Stimulated activated effector memory CD8-positive, alpha-beta T cell treated with anti-CD3 and anti-CD28 coated beads, Interleukin-12 subunit alpha, Interleukin-12 subunit beta, amount 100 ng/mL, for 72 hours (primary cell): ENCODE results near the gene NCKAP5.

ENCODE experiments used
- ATAC-seq: fragments of 150-1000 bp; cut with Tn5 transposase; 2 replicates; pipeline ENCODE4 v1.10.0; 2021
- DNase-seq, 2 donors: peaks; one replicate each; pipeline ENCODE4 v3.0.0; 2021 to 2022; ENCODE audit warnings: low spot score in 2 of 2
- H3K27ac Mint-ChIP-seq: one replicate; pipeline ENCODE4 v1.8.0; 2022; ENCODE audit warnings: mild to moderate bottlenecking, mixed read lengths
- H3K36me3 Mint-ChIP-seq: one replicate; pipeline ENCODE4 v1.8.0; 2022; ENCODE audit warnings: mild to moderate bottlenecking, mixed read lengths
- H3K4me1 Mint-ChIP-seq: one replicate; pipeline ENCODE4 v1.8.0; 2022; ENCODE audit warnings: mixed read lengths
- H3K4me3 Mint-ChIP-seq: one replicate; pipeline ENCODE4 v1.8.0; 2022; ENCODE audit warnings: mild to moderate bottlenecking, mixed read lengths
- H3K9me3 Mint-ChIP-seq: one replicate; pipeline ENCODE4 v1.8.0; 2022; ENCODE audit warnings: mixed read lengths

The NCKAP5 gene

DNA sequence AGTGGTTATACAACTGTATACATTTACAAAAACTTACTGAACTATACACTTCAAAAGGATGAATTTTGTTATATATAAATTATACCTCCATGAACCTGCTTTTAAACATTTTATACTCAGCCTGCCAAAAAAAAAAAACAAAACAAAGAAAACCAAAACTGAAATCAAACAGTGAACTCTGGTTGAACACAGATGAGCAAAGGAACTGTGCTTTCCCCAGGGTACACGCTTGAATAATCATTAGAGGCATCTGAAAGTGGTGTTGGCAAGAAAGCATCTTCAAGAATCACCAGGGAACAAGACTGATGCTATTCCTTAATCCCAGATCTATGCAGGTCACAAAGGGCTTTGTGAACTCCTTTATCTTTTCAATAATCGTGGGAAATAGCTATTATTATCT lies 821.2 kb downstream of the NCKAP5 start:
- peaks cover 13% of the 10 kb centered on the region for H3K9me3 Mint-ChIP-seq
- no peaks in the 10 kb centered on the region for H3K36me3 Mint-ChIP-seq
- DNase-seq (no peak), ATAC-seq (no peak)
- H3K4me1 Mint-ChIP-seq, result no peaks in the 10 kb centered on the region
- no peak overlapping the region for H3K4me3 Mint-ChIP-seq
- no peak overlapping the region for H3K27ac Mint-ChIP-seq

DNA sequence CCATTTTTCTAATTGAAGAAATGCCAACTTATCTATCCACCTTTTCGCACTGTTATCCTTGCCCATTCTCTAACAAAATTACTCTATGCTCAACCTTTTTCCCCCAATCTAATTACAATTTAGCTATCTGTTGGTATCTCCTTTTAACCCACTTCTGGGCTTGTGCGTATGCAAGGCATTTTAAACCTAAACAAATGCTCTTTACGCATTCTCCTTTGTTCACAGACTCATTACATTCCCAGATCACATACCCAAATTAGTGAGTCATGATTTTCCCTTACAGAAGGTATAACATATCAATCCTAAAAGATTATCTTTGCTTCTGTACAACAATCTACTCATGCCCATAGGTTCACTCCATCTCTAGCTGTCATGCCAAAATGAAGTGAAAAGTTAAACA lies 826.5 kb downstream of the NCKAP5 start:
- DNase-seq, result no peak
- ATAC-seq, result no peak
- Mint-ChIP-seq H3K27ac (no peak overlapping the region), H3K4me1 (no peaks in the 10 kb centered on the region), H3K4me3 (no peak overlapping the region), H3K9me3 (peaks cover 14% of the 10 kb centered on the region), H3K36me3 (no peaks in the 10 kb centered on the region)

DNA sequence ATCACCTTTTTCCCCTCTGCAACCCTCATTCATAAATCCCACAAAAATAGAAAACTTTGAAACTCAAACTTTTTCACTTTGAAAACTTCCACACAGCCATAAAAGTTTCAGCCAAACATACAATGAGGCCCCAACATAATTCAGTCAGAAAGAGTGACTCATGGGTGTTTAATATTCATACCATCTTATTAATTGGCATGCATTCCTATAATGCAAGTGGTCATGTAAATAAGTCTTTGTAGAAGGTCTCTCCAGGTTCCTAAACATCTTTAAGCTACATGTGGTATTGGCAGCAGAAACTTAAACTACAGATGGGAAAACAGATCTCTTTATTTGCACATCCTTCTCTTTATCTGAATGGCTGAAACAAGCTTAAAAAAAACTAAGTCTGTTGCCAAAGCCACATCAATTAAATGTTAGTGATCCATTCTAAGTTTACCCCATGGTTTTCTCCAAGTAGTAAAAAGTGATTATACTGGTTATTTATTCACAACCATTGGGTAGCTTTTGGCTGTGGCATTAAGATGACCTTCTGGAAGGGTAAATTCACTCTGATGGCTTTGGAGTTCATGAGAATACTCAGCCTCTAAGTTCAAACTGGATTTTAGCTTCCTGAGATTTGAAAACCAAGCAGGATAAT lies 828.1 kb downstream of the NCKAP5 start:
- ATAC-seq, result no peak
- Mint-ChIP-seq H3K27ac (no peak overlapping the region), H3K36me3 (no peaks in the 10 kb centered on the region), H3K9me3 (peaks cover 17% of the 10 kb centered on the region), H3K4me1 (no peaks in the 10 kb centered on the region), H3K4me3 (no peak overlapping the region)
- DNase-seq, result no peak

DNA sequence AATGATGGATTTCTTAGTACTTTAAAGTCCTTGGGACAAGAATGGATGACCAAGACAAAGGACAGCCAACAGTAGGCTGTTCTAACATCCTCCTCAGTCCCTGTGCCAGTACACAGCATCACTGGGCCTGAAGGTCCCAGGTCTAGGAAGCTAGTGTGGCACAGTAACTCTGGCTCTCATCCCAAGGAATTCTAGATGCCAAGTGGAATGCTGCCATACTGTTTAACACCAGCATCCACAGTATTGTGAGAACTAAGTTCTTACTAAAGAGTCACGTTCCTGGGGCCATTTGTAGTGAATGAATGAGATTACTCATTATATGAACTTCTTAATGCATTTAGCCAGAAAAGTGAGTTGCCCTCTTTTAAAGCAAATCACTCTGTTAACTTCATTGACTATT lies 830.0 kb downstream of the NCKAP5 start:
- H3K27ac Mint-ChIP-seq, result no peak overlapping the region
- H3K36me3 Mint-ChIP-seq, result no peaks in the 10 kb centered on the region
- H3K9me3 Mint-ChIP-seq, result peaks cover 12% of the 10 kb centered on the region
- DNase-seq (no peak), ATAC-seq (no peak)
- no peaks in the 10 kb centered on the region for H3K4me1 Mint-ChIP-seq
- no peak overlapping the region for H3K4me3 Mint-ChIP-seq

DNA sequence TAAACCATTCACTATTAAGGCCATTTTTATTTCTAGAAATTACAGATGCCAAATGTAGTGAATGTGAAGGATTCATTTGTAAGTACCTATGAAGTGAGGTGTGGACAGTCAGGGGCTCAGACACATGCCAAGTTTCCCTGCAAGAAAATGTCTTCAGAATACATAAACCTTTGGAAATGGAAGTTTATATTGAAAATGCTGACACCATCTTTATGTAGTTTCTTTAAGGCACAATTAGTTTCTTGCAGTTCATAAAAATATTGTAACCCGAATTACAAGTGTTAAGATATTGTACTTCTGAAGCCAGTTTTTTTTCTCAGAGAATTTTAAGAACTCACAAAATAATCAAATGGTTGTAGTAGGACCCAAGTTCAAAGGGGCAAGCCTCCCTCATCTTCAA lies 832.2 kb downstream of the NCKAP5 start:
- H3K4me1 Mint-ChIP-seq, result no peaks in the 10 kb centered on the region
- no peak for DNase-seq
- no peak overlapping the region for H3K27ac Mint-ChIP-seq
- H3K9me3 Mint-ChIP-seq, result peaks cover 11% of the 10 kb centered on the region
- no peak overlapping the region for H3K4me3 Mint-ChIP-seq
- ATAC-seq, result no peak
- no peaks in the 10 kb centered on the region for H3K36me3 Mint-ChIP-seq

DNA sequence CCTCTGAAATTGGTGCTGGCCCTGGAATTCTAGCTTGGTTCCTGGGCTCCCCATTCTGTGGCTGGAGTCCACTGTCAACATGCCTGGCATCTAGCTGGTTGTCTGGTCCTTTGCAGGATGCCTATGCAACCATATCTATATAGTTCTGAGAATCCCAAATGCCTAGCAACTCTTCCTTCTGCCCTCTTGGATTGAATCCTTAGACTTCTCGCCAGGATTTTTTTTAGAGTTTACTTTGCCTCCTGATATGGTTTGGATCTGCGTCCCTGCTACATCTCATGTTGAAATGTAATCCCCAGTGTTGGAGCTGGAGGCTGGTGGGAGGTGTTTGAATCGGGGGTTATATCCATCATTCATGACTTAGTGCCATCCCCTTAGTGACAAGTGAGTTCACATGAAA lies 833.3 kb downstream of the NCKAP5 start:
- ATAC-seq (no peak), DNase-seq (no peak)
- no peaks in the 10 kb centered on the region for H3K36me3 Mint-ChIP-seq
- H3K4me1 Mint-ChIP-seq, result no peaks in the 10 kb centered on the region
- no peak overlapping the region for H3K4me3 Mint-ChIP-seq
- H3K9me3 Mint-ChIP-seq, result peaks cover 11% of the 10 kb centered on the region
- no peak overlapping the region for H3K27ac Mint-ChIP-seq

DNA sequence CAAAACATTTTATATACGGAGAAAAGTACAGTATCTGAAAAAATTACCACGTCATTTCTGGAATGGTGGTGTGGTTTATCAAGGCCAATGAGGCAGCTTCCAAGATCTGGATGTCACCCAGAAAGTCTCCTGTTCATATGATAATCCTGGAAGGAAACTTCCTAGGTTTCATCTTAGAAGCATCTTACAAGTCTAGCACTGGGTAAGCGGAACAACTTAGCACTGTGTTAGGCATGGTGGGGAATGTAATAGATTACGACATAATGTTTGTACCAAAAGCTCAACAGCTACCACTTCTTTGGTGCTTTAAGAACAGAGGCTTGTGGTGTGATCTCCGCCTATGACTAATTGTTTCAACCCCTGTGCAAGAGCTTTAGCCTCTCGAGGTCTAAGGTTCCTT lies 835.2 kb downstream of the NCKAP5 start:
- no peaks in the 10 kb centered on the region for H3K4me1 Mint-ChIP-seq
- ATAC-seq, result no peak
- no peak overlapping the region for H3K27ac Mint-ChIP-seq

DNA sequence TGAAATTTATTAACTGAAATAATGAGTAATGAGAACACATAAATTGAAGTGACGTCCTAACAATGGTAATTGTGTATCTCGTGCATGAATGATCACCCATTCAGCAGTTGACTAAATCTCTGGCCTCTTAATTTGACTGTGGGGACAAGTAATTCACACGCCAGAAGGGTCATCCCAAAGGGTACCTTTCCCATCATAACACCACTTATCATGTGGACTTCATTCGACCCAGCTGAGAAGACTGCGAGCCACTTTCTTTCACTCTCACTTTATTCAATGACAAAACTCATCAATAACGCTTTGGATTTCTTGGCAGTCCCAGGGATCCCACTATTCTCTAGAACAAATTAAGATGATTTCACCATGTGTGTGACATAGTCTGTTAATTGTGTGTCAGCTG lies 835.6 kb downstream of the NCKAP5 start:
- DNase-seq (no peak), ATAC-seq (no peak)
- H3K4me1 Mint-ChIP-seq, result no peaks in the 10 kb centered on the region
- H3K4me3 Mint-ChIP-seq, result no peak overlapping the region
- peaks cover 11% of the 10 kb centered on the region for H3K9me3 Mint-ChIP-seq
- no peak overlapping the region for H3K27ac Mint-ChIP-seq
- no peaks in the 10 kb centered on the region for H3K36me3 Mint-ChIP-seq

More for the DNA sequence above, 835.2 kb downstream of the NCKAP5 start:
- peaks cover 11% of the 10 kb centered on the region for H3K9me3 Mint-ChIP-seq
- DNase-seq, result no peak
- H3K4me3 Mint-ChIP-seq, result no peak overlapping the region
- no peaks in the 10 kb centered on the region for H3K36me3 Mint-ChIP-seq

DNA sequence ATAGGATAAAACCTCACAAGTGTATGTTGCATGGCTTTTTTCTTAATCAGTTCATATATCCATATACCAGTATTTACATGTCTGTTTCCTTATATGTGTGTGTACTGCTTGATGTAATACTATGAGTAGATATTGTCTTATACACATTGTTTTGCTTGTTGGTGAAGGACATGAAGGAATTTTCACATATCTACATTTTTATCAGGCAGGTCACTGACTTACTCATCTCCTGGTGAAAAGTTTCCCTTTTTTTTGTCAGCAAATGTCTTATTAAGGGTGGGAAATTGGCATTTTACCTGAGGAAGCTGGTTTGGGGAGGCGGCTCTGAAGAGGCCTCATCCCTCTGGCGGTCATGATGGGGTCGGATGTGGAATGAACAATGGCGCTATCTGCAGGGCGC lies 836.8 kb downstream of the NCKAP5 start:
- Mint-ChIP-seq H3K27ac (no peak overlapping the region), H3K4me3 (no peak overlapping the region), H3K9me3 (peaks cover 11% of the 10 kb centered on the region), H3K36me3 (no peaks in the 10 kb centered on the region), H3K4me1 (no peaks in the 10 kb centered on the region)
- DNase-seq, result no peak
- no peak for ATAC-seq

DNA sequence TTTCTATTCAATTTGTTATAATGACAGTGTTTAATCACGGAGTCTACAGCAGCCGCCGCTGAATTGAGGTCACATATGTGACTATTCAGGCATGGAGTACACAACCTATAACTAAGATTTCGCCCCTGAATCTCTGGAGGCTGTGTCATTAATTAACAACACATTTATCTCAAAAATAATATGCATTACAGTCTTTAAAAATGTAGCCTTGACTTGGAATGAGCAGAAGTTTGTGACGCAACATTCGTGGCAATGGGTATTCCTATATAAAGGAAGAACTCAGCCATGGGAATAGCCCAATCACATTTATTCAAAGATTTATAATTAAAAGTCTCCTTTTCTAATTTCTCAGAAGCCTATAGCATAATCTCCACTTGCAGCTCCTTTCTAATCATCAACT lies 837.7 kb downstream of the NCKAP5 start:
- H3K9me3 Mint-ChIP-seq, result peaks cover 11% of the 10 kb centered on the region
- no peaks in the 10 kb centered on the region for H3K4me1 Mint-ChIP-seq
- DNase-seq (no peak), ATAC-seq (no peak)
- H3K4me3 Mint-ChIP-seq, result no peak overlapping the region
- H3K36me3 Mint-ChIP-seq, result no peaks in the 10 kb centered on the region
- no peak overlapping the region for H3K27ac Mint-ChIP-seq

DNA sequence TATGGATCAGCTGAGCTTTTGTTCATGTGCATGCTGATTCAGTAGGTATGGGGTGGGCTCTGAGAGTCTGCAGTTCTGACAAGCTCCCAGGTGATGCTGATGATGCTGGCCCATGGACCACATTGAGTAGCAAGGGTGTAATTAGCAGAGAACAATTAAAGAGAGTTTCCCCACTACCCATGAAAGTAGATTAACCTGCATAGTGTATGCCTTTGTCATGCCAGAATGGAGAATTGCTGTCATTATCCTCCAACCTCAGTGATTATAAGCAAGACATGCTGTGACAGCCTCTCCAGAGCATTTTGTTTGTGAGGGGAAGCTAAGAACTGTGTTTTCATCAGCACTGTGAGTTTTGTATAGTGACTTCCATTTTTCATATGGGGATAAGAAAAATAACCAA lies 838.7 kb downstream of the NCKAP5 start:
- H3K36me3 Mint-ChIP-seq, result no peaks in the 10 kb centered on the region
- no peak overlapping the region for H3K4me3 Mint-ChIP-seq
- DNase-seq (no peak), ATAC-seq (no peak)
- H3K4me1 Mint-ChIP-seq, result no peaks in the 10 kb centered on the region
- H3K27ac Mint-ChIP-seq, result no peak overlapping the region
- H3K9me3 Mint-ChIP-seq, result peaks cover 5% of the 10 kb centered on the region

DNA sequence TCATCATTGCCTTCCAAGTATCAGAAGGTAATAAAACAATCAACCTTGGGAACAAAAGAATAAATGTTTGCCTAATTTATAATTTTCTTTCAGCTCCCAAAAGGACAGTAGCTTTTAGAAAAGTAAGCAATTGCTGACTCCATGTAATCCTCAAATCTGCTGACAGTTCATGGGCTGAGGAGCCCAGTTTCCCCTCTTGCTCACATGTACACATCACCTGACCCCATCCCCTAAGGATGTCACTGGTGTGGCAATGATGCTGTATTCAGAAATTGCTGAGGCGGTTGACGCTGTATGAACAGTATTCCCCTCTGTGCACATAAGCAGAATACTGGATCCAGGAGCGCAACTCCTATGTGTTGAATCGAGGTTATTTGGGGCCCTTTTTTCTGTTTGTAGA lies 842.1 kb downstream of the NCKAP5 start:
- ATAC-seq, result no peak
- Mint-ChIP-seq H3K4me1 (no peaks in the 10 kb centered on the region), H3K27ac (no peak overlapping the region), H3K4me3 (no peak overlapping the region), H3K9me3 (peaks cover 8% of the 10 kb centered on the region), H3K36me3 (no peaks in the 10 kb centered on the region)
- DNase-seq, result no peak

DNA sequence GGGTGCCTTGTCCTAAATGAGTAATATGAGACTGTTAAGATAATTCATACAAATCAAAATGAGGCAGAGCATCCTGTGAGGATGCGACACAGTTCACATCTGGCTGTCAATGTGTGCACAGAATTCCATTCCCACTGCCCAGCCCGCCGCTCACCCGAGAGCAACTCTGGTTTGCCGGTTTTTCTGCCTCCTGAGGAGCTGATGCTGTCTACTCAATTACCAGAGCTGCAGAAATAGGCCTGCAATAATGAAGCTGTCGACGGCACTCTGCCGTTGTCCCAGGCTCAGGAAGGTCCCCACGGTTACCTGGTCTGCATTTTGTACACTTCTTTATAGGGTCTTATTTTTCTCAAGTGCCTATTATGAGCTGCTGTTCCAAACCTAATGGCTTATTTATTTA lies 842.5 kb downstream of the NCKAP5 start:
- peaks cover 8% of the 10 kb centered on the region for H3K9me3 Mint-ChIP-seq
- no peak overlapping the region for H3K4me3 Mint-ChIP-seq
- DNase-seq (no peak), ATAC-seq (no peak)
- no peaks in the 10 kb centered on the region for H3K4me1 Mint-ChIP-seq
- H3K27ac Mint-ChIP-seq, result no peak overlapping the region
- no peaks in the 10 kb centered on the region for H3K36me3 Mint-ChIP-seq

DNA sequence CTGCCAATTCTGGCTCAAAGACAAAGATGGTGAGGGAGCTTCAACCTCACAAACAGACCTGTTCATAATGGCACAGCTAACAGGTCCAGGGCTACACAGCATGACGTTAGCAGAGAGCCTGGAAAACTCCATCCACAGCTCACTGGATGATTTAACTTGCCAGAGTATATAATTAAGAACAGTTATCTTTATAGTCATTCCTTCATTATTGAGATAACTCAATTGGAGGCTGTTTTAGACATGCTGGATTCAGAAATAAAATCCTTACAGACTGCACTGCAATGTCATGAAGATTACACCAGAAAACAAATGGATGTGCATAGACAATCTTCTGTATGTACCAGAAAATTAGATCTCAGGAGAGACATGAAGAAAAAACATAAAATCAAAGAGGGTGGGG lies 843.1 kb downstream of the NCKAP5 start:
- DNase-seq (no peak), ATAC-seq (no peak)
- H3K4me3 Mint-ChIP-seq, result no peak overlapping the region
- H3K9me3 Mint-ChIP-seq, result peaks cover 8% of the 10 kb centered on the region
- no peak overlapping the region for H3K27ac Mint-ChIP-seq
- H3K4me1 Mint-ChIP-seq, result no peaks in the 10 kb centered on the region
- no peaks in the 10 kb centered on the region for H3K36me3 Mint-ChIP-seq

DNA sequence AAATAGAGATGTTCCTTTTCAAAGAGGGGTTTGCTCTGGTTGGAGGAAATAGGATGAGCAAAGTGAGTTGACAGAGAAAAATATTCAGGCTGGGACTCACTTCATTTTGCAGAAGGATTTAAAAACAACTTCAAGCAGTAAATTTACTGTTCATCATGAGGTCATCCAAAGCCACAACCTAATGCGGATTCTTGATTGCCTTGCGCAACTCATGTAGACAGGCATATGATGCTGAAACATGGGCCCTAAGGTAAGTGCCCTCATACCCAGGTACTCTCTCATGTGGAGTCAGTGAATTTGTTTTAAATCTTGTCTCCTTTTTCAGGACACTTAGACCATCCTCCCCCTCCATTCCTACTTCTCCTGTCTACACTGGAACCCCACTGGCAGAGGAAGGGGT lies 846.3 kb downstream of the NCKAP5 start:
- no peaks in the 10 kb centered on the region for H3K36me3 Mint-ChIP-seq
- ATAC-seq (no peak), DNase-seq (no peak)
- no peaks in the 10 kb centered on the region for H3K4me1 Mint-ChIP-seq
- H3K9me3 Mint-ChIP-seq, result peaks cover 11% of the 10 kb centered on the region
- H3K27ac Mint-ChIP-seq, result no peak overlapping the region
- no peak overlapping the region for H3K4me3 Mint-ChIP-seq

DNA sequence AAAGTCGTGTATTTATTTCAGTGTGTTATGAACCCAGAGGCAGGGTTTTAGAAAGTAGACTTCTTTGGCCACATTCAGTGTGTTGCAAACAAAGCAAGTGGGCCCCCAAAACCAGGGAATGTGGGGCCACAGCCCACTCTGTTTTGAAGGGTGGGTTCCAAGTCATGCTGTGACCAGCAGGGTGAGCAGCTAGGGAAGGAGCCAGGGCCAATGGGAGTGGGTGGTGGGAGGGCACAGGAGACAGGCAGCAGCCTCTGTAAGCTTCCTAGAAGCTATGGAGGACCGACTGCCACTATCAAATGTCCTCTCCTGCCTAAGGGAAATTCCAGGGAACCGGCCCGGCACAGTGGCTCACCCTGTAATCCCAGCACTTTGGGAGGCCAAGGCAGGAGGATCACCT lies 847.9 kb downstream of the NCKAP5 start:
- no peak for ATAC-seq
- no peaks in the 10 kb centered on the region for H3K4me1 Mint-ChIP-seq
- H3K4me3 Mint-ChIP-seq, result no peak overlapping the region
- DNase-seq, result no peak
- H3K36me3 Mint-ChIP-seq, result no peaks in the 10 kb centered on the region
- peaks cover 11% of the 10 kb centered on the region for H3K9me3 Mint-ChIP-seq
- no peak overlapping the region for H3K27ac Mint-ChIP-seq

DNA sequence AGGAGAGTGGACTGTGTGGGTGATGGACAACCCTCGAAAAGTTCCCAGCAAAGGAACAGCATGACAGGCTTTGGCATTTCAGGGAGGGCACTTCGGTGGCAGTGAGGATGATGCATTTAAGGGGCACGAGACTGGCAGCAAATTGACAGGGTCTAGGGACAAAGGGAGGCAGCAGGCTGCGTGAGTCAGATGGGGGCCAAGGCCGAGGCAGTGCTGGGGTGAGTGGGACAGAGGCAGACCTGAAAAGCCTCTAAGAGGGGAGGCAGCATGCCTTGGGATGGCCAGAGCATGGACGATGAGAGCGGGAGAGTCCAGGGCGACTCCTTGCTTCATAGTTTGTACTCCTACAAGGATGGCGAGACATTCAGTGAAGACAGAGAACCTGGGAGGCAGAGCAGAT lies 848.8 kb downstream of the NCKAP5 start:
- no peaks in the 10 kb centered on the region for H3K36me3 Mint-ChIP-seq
- no peaks in the 10 kb centered on the region for H3K4me1 Mint-ChIP-seq
- no peak overlapping the region for H3K27ac Mint-ChIP-seq
- ATAC-seq (no peak), DNase-seq (no peak)
- H3K4me3 Mint-ChIP-seq, result no peak overlapping the region
- H3K9me3 Mint-ChIP-seq, result peaks cover 13% of the 10 kb centered on the region
